ENCODE measurements around the gene NDUFS2.

NDUFS2 gene

GRCh38 chr1:161182214-161182613 is 20.0 kb upstream of the NDUFS2 start:
- no peak overlapping the region for H3K18ac ChIP-seq (ENCODE audit: low read length)
- no peak overlapping the region for H3K14ac ChIP-seq (ENCODE audit: low read length)
- H3K23ac ChIP-seq (ENCODE audit: low read length): no peak overlapping the region
- H2AFZ ChIP-seq (ENCODE audit: insufficient read depth, low read length, poor library complexity): no peak overlapping the region
- peaks cover 5% of the 10 kb centered on the region for H3K79me1 ChIP-seq (ENCODE audit: low read length)
- H3K4me3 ChIP-seq (ENCODE audit: low read depth, low read length): no peak overlapping the region
- no peak overlapping the region for H3K4me2 ChIP-seq (ENCODE audit: low read length)
- H2BK120ac ChIP-seq (ENCODE audit: insufficient read depth, low read length, poor library complexity): no peak overlapping the region
- no peaks in the 10 kb centered on the region for H3K27me3 ChIP-seq (ENCODE audit: insufficient read depth, low read length)
- no CpG with 5 or more reads among the region's 1 CpG for WGBS (ENCODE audit: extremely low coverage, insufficient coverage, insufficient read length)
- no peak overlapping the region for H4K8ac ChIP-seq (ENCODE audit: low read depth, low read length)
- no peak overlapping the region for H2BK5ac ChIP-seq (ENCODE audit: low read depth, low read length, poor library complexity)
- peaks cover 3% of the 10 kb centered on the region for H3K79me2 ChIP-seq (ENCODE audit: control insufficient read depth, insufficient read depth, low read length, poor library complexity)
- no peak overlapping the region for H2BK12ac ChIP-seq (ENCODE audit: low read length)
- peaks cover 0 to 4% of the 10 kb centered on the region in 2 experiments for H3K4me1 ChIP-seq (ENCODE audit: control insufficient read depth in 1 of 2, insufficient read depth in 2 of 2, low read length in 2 of 2)
- no peaks in the 10 kb centered on the region for H3K36me3 ChIP-seq (ENCODE audit: control insufficient read depth in 1 of 2, insufficient read depth in 2 of 2, low read length in 2 of 2)
- peak in 1 of 2 donors; percentile 53 for DNase-seq
- no peak overlapping the region for H2AK5ac ChIP-seq (ENCODE audit: low read length)
- H4K91ac ChIP-seq (ENCODE audit: low read depth, low read length): no peak overlapping the region
- no peaks in the 10 kb centered on the region for H3K9me3 ChIP-seq (ENCODE audit: insufficient read depth, low read depth, low read length)
- no peak overlapping the region for H4K12ac ChIP-seq (ENCODE audit: low read depth, low read length)
- H3K27ac ChIP-seq (ENCODE audit: low read depth, low read length): no peak overlapping the region
- H3K9ac ChIP-seq (ENCODE audit: low read length): no peak overlapping the region
- H3K4ac ChIP-seq (ENCODE audit: low read depth, low read length): no peak overlapping the region

DNA sequence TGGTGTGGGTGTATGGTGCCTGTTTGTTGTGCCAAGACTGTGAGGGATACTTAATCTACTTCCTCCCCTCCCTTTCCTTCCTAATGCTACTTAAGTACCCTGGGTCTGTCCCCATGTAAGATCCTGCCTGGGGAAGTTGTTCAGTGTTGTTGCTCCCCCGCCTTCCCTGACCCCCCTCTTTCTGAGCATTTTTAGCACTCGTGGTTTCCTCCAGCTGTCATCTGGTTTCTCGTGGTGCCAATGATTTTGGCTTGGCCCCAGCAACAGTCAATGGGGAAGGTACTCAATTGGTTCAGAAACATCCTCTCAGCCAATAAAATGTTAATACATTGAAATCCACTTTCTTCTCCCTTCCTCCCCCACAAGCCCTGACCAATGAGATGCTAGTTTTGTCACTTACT is 16.9 kb upstream of the NDUFS2 start:
- Histone ChIP-seq H3K36me3 (ENCODE audit: control insufficient read depth in 1 of 2, insufficient read depth in 2 of 2, low read length in 2 of 2) (no peaks in the 10 kb centered on the region), H4K91ac (ENCODE audit: low read depth, low read length) (no peak overlapping the region), H3K14ac (ENCODE audit: low read length) (no peak overlapping the region), H3K23ac (ENCODE audit: low read length) (no peak overlapping the region), H2AFZ (ENCODE audit: insufficient read depth, low read length, poor library complexity) (no peak overlapping the region), H3K18ac (ENCODE audit: low read length) (no peak overlapping the region), H3K79me2 (ENCODE audit: control insufficient read depth, insufficient read depth, low read length, poor library complexity) (no peaks in the 10 kb centered on the region), H3K4me2 (ENCODE audit: low read length) (no peak overlapping the region), H3K4ac (ENCODE audit: low read depth, low read length) (no peak overlapping the region), H2AK5ac (ENCODE audit: low read length) (no peak overlapping the region), H2BK12ac (ENCODE audit: low read length) (no peak overlapping the region), H3K9ac (ENCODE audit: low read length) (no peak overlapping the region), H2BK5ac (ENCODE audit: low read depth, low read length, poor library complexity) (no peak overlapping the region), H3K79me1 (ENCODE audit: low read length) (no peaks in the 10 kb centered on the region), H3K27ac (ENCODE audit: low read depth, low read length) (no peak overlapping the region), H3K4me1 (ENCODE audit: control insufficient read depth in 1 of 2, insufficient read depth in 2 of 2, low read length in 2 of 2) (no peaks in the 10 kb centered on the region), H4K12ac (ENCODE audit: low read depth, low read length) (no peak overlapping the region), H3K27me3 (ENCODE audit: insufficient read depth, low read length) (no peaks in the 10 kb centered on the region), H3K9me3 (ENCODE audit: insufficient read depth, low read depth, low read length) (no peaks in the 10 kb centered on the region), H3K4me3 (ENCODE audit: low read depth, low read length) (no peak overlapping the region), H4K8ac (ENCODE audit: low read depth, low read length) (no peak overlapping the region), H2BK120ac (ENCODE audit: insufficient read depth, low read length, poor library complexity) (no peak overlapping the region)
- WGBS (ENCODE audit: extremely low coverage, insufficient coverage, insufficient read length): no CpG with 5 or more reads among the region's 3 CpGs
- peak in 1 of 2 donors; percentile 37 for DNase-seq

- Histone ChIP-seq H4K8ac (ENCODE audit: low read depth, low read length) (no peak overlapping the region), H3K18ac (ENCODE audit: low read length) (no peak overlapping the region), H2BK12ac (ENCODE audit: low read length) (no peak overlapping the region), H3K9ac (ENCODE audit: low read length) (no peak overlapping the region), H3K27me3 (ENCODE audit: insufficient read depth, low read length) (no peaks in the 10 kb centered on the region), H3K14ac (ENCODE audit: low read length) (no peak overlapping the region), H3K27ac (ENCODE audit: low read depth, low read length) (no peak overlapping the region), H3K9me3 (ENCODE audit: insufficient read depth, low read depth, low read length) (no peaks in the 10 kb centered on the region), H2BK5ac (ENCODE audit: low read depth, low read length, poor library complexity) (no peak overlapping the region), H3K79me2 (ENCODE audit: control insufficient read depth, insufficient read depth, low read length, poor library complexity) (no peaks in the 10 kb centered on the region), H3K4me3 (ENCODE audit: low read depth, low read length) (no peak overlapping the region), H3K79me1 (ENCODE audit: low read length) (no peaks in the 10 kb centered on the region), H3K4me1 (ENCODE audit: control insufficient read depth in 1 of 2, insufficient read depth in 2 of 2, low read length in 2 of 2) (no peaks in the 10 kb centered on the region), H4K91ac (ENCODE audit: low read depth, low read length) (no peak overlapping the region), H2BK120ac (ENCODE audit: insufficient read depth, low read length, poor library complexity) (no peak overlapping the region), H4K12ac (ENCODE audit: low read depth, low read length) (no peak overlapping the region), H3K4me2 (ENCODE audit: low read length) (no peak overlapping the region), H2AK5ac (ENCODE audit: low read length) (no peak overlapping the region), H3K23ac (ENCODE audit: low read length) (no peak overlapping the region), H3K36me3 (ENCODE audit: control insufficient read depth in 1 of 2, insufficient read depth in 2 of 2, low read length in 2 of 2) (no peaks in the 10 kb centered on the region), H3K4ac (ENCODE audit: low read depth, low read length) (no peak overlapping the region), H2AFZ (ENCODE audit: insufficient read depth, low read length, poor library complexity) (no peak overlapping the region)
- DNase-seq: peak in 1 of 2 donors; percentile 20
- no CpG with 5 or more reads among the region's 2 CpGs for WGBS (ENCODE audit: extremely low coverage, insufficient coverage, insufficient read length)
These were observed 16.3 kb upstream of the NDUFS2 start for GRCh38 chr1:161185732-161186311.

GRCh38 chr1:161187311-161187710 is 14.9 kb upstream of the NDUFS2 start:
- no peak overlapping the region for H3K23ac ChIP-seq (ENCODE audit: low read length)
- no peak overlapping the region for H2AFZ ChIP-seq (ENCODE audit: insufficient read depth, low read length, poor library complexity)
- no peak overlapping the region for H3K4me3 ChIP-seq (ENCODE audit: low read depth, low read length)
- no peak for DNase-seq
- H3K79me1 ChIP-seq (ENCODE audit: low read length): no peaks in the 10 kb centered on the region
- no peak overlapping the region for H3K14ac ChIP-seq (ENCODE audit: low read length)
- no peak overlapping the region for H3K4ac ChIP-seq (ENCODE audit: low read depth, low read length)
- H3K27ac ChIP-seq (ENCODE audit: low read depth, low read length): no peak overlapping the region
- H3K36me3 ChIP-seq (ENCODE audit: control insufficient read depth in 1 of 2, insufficient read depth in 2 of 2, low read length in 2 of 2): no peaks in the 10 kb centered on the region
- no peak overlapping the region for H2AK5ac ChIP-seq (ENCODE audit: low read length)
- no CpG with 5 or more reads among the region's 3 CpGs for WGBS (ENCODE audit: extremely low coverage, insufficient coverage, insufficient read length)
- H3K9ac ChIP-seq (ENCODE audit: low read length): no peak overlapping the region
- no peaks in the 10 kb centered on the region for H3K79me2 ChIP-seq (ENCODE audit: control insufficient read depth, insufficient read depth, low read length, poor library complexity)
- H4K8ac ChIP-seq (ENCODE audit: low read depth, low read length): no peak overlapping the region
- H2BK5ac ChIP-seq (ENCODE audit: low read depth, low read length, poor library complexity): no peak overlapping the region
- H3K4me2 ChIP-seq (ENCODE audit: low read length): no peak overlapping the region
- H3K27me3 ChIP-seq (ENCODE audit: insufficient read depth, low read length): no peaks in the 10 kb centered on the region
- no peak overlapping the region for H2BK120ac ChIP-seq (ENCODE audit: insufficient read depth, low read length, poor library complexity)
- no peaks in the 10 kb centered on the region for H3K4me1 ChIP-seq (ENCODE audit: control insufficient read depth in 1 of 2, insufficient read depth in 2 of 2, low read length in 2 of 2)
- H2BK12ac ChIP-seq (ENCODE audit: low read length): no peak overlapping the region
- H3K9me3 ChIP-seq (ENCODE audit: insufficient read depth, low read depth, low read length): no peaks in the 10 kb centered on the region
- no peak overlapping the region for H4K12ac ChIP-seq (ENCODE audit: low read depth, low read length)
- no peak overlapping the region for H3K18ac ChIP-seq (ENCODE audit: low read length)
- H4K91ac ChIP-seq (ENCODE audit: low read depth, low read length): no peak overlapping the region
